IPS-11a (cell line): ENCODE results near the gene PRXL2A.

Experiments used
- H3K4me3 ChIP-seq: one replicate; pipeline ENCODE4 v1.5.1; 2013; ENCODE audit warnings: low read depth, low read length, control low read depth

Gene PRXL2A

GRCh38 chr10:80460399-80461207, 52.3 kb downstream of the PRXL2A start:
- H3K4me3 ChIP-seq: no peak overlapping the region

- no peak overlapping the region for H3K4me3 ChIP-seq
These were observed 53.1 kb downstream of the PRXL2A start for GRCh38 chr10:80461208-80462183.

- no peak overlapping the region for H3K4me3 ChIP-seq
These were observed 54.1 kb downstream of the PRXL2A start for GRCh38 chr10:80462299-80462980.

- no peak overlapping the region for H3K4me3 ChIP-seq
These were observed 54.8 kb downstream of the PRXL2A start for GRCh38 chr10:80462981-80463741.

GRCh38 chr10:80463868-80464267, 55.5 kb downstream of the PRXL2A start:
- no peak overlapping the region for H3K4me3 ChIP-seq

GRCh38 chr10:80464557-80465450, 56.5 kb downstream of the PRXL2A start:
- no peak overlapping the region for H3K4me3 ChIP-seq

- H3K4me3 ChIP-seq: no peak overlapping the region
These were observed 57.1 kb downstream of the PRXL2A start for GRCh38 chr10:80465451-80465835.

GRCh38 chr10:80465839-80466590, 57.7 kb downstream of the PRXL2A start:
- no peak overlapping the region for H3K4me3 ChIP-seq

GRCh38 chr10:80466724-80467326, 58.5 kb downstream of the PRXL2A start:
- no peak overlapping the region for H3K4me3 ChIP-seq

- no peak overlapping the region for H3K4me3 ChIP-seq
These were observed 59.7 kb downstream of the PRXL2A start for GRCh38 chr10:80468002-80468401.

GRCh38 chr10:80468806-80469421, 60.6 kb downstream of the PRXL2A start:
- no peak overlapping the region for H3K4me3 ChIP-seq

GRCh38 chr10:80470266-80470665, 61.9 kb downstream of the PRXL2A start:
- no peak overlapping the region for H3K4me3 ChIP-seq

- H3K4me3 ChIP-seq: no peak overlapping the region
These were observed 62.6 kb downstream of the PRXL2A start for GRCh38 chr10:80471001-80471400.

GRCh38 chr10:80471715-80472233, 63.4 kb downstream of the PRXL2A start:
- H3K4me3 ChIP-seq: no peak overlapping the region

- no peak overlapping the region for H3K4me3 ChIP-seq
These were observed 64.1 kb downstream of the PRXL2A start for GRCh38 chr10:80472234-80473095.

- H3K4me3 ChIP-seq: no peak overlapping the region
These were observed 64.8 kb downstream of the PRXL2A start for GRCh38 chr10:80473096-80473657.
